Measurements from ENCODE around the gene CCND3.

Gene CCND3

GRCh38 chr6:41963371-41963770 is 21.8 kb upstream of the CCND3 start:
- no peak overlapping the region for H3K27ac ChIP-seq (replicated peaks)
- no peaks in the 10 kb centered on the region for H3K27me3 ChIP-seq (ENCODE audit: insufficient read depth, poor library complexity, severe bottlenecking)
- DNase-seq (ENCODE audit: low read depth in 1 of 2, low spot score in 1 of 2), result no peak
- no peak overlapping the region for H3K4me3 ChIP-seq (replicated peaks; ENCODE audit: insufficient read depth, low read length)
- no peak for TF ChIP-seq SPI1 (IDR thresholded peaks at IDR 0.05; ENCODE audit: borderline replicate concordance, low read depth)
- TF ChIP-seq GABPA (IDR thresholded peaks at IDR 0.05; ENCODE audit: low read depth), result no peak
- TF ChIP-seq CTCF (IDR thresholded peaks at IDR 0.05; ENCODE audit: insufficient read depth, low read length), result no peak
- TF ChIP-seq, protein P1, sequence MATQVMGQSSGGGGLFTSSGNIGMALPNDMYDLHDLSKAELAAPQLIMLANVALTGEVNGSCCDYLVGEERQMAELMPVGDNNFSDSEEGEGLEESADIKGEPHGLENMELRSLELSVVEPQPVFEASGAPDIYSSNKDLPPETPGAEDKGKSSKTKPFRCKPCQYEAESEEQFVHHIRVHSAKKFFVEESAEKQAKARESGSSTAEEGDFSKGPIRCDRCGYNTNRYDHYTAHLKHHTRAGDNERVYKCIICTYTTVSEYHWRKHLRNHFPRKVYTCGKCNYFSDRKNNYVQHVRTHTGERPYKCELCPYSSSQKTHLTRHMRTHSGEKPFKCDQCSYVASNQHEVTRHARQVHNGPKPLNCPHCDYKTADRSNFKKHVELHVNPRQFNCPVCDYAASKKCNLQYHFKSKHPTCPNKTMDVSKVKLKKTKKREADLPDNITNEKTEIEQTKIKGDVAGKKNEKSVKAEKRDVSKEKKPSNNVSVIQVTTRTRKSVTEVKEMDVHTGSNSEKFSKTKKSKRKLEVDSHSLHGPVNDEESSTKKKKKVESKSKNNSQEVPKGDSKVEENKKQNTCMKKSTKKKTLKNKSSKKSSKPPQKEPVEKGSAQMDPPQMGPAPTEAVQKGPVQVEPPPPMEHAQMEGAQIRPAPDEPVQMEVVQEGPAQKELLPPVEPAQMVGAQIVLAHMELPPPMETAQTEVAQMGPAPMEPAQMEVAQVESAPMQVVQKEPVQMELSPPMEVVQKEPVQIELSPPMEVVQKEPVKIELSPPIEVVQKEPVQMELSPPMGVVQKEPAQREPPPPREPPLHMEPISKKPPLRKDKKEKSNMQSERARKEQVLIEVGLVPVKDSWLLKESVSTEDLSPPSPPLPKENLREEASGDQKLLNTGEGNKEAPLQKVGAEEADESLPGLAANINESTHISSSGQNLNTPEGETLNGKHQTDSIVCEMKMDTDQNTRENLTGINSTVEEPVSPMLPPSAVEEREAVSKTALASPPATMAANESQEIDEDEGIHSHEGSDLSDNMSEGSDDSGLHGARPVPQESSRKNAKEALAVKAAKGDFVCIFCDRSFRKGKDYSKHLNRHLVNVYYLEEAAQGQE (IDR thresholded peaks at IDR 0.05; ENCODE audit: insufficient replicate concordance, low read depth), result no peak
- TF ChIP-seq POLR2AphosphoS5 (IDR thresholded peaks at IDR 0.05; ENCODE audit: low read depth), result no peak

GRCh38 chr6:41960028-41960427 is 18.4 kb upstream of the CCND3 start:
- Histone ChIP-seq H3K4me3 (replicated peaks; ENCODE audit: insufficient read depth, low read length) (no peak overlapping the region), H3K27me3 (ENCODE audit: insufficient read depth, poor library complexity, severe bottlenecking) (no peaks in the 10 kb centered on the region), H3K27ac (replicated peaks) (no peak overlapping the region)
- DNase-seq (ENCODE audit: low read depth in 1 of 2, low spot score in 1 of 2), result no peak
- TF ChIP-seq CTCF (IDR thresholded peaks at IDR 0.05; ENCODE audit: insufficient read depth, low read length), result no peak
- TF ChIP-seq, protein P1 (IDR thresholded peaks at IDR 0.05; ENCODE audit: insufficient replicate concordance, low read depth), result no peak
- no peak for TF ChIP-seq GABPA (IDR thresholded peaks at IDR 0.05; ENCODE audit: low read depth)
- no peak for TF ChIP-seq POLR2AphosphoS5 (IDR thresholded peaks at IDR 0.05; ENCODE audit: low read depth)
- TF ChIP-seq SPI1 (IDR thresholded peaks at IDR 0.05; ENCODE audit: borderline replicate concordance, low read depth), result no peak

GRCh38 chr6:41958022-41958856 is 16.6 kb upstream of the CCND3 start:
- Histone ChIP-seq H3K4me3 (replicated peaks; ENCODE audit: insufficient read depth, low read length) (no peak overlapping the region), H3K27ac (replicated peaks) (no peak overlapping the region), H3K27me3 (ENCODE audit: insufficient read depth, poor library complexity, severe bottlenecking) (no peaks in the 10 kb centered on the region)
- TF ChIP-seq, protein P1 (IDR thresholded peaks at IDR 0.05; ENCODE audit: insufficient replicate concordance, low read depth), result no peak
- TF ChIP-seq GABPA (IDR thresholded peaks at IDR 0.05; ENCODE audit: low read depth) (no peak), POLR2AphosphoS5 (IDR thresholded peaks at IDR 0.05; ENCODE audit: low read depth) (no peak), CTCF (IDR thresholded peaks at IDR 0.05; ENCODE audit: insufficient read depth, low read length) (no peak), SPI1 (IDR thresholded peaks at IDR 0.05; ENCODE audit: borderline replicate concordance, low read depth) (no peak)
- no peak for DNase-seq (ENCODE audit: low read depth in 1 of 2, low spot score in 1 of 2)

Measured in HL-60 (cell line).